ENCODE results near the gene ZFAND3.

The ZFAND3 gene

DNA sequence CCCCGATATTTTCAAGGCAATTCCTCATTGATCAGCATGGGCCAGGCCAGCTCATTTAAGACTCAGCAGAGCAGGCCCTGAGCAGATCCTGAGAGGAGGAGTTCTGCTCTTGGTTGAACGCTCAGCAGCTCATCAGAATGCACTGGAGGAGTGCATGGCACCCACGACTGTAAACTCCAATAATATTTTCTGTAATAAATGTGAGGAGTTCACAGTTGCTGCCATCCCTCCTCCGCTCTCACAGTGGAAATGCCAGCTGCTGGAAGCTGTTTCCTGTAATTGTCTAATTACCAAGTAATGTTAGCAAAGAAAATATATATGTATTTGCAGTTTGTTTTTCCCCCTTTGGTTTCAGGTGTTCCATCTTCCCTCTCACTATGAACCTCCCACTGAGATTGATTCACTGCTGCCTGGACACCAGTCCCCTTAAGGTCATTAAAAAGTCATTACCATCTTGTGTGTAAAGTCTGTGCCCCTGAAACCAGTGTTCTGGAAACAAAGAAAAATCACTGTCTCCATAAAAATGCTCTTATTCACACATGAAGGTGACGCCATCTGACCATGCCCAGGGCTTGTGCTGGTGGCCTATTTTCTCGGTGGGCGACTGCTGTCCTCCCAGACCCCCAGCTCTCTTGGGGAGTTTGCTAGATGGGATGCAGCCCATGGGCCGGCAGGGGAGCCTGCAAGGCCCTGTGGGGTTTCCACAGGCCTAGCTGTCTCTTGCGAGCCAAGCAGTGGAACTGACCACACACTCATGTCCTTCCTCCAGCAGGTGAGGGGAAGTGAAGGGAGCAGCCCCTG is 374.2 kb downstream of the ZFAND3 start:
- DNase-seq, result no peak

DNA sequence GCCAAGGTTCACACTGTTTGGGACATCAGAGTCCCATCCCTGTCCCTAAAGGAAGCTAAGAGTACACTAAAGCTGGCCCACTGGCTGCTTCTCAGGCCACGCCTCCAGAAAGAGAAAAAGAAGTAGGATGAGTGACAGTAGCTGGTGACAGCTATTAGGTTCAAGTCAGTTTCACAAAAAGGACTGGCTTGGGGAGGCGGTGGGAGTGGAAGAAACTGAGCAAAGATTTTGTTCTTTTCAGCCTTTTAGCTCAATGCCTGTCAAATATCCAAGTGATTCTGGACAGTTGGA is 374.7 kb downstream of the ZFAND3 start:
- no peak for DNase-seq

- no peak for DNase-seq
Observed at GRCh38 chr6:38194589-38194988, 375.1 kb downstream of the ZFAND3 start.

DNA sequence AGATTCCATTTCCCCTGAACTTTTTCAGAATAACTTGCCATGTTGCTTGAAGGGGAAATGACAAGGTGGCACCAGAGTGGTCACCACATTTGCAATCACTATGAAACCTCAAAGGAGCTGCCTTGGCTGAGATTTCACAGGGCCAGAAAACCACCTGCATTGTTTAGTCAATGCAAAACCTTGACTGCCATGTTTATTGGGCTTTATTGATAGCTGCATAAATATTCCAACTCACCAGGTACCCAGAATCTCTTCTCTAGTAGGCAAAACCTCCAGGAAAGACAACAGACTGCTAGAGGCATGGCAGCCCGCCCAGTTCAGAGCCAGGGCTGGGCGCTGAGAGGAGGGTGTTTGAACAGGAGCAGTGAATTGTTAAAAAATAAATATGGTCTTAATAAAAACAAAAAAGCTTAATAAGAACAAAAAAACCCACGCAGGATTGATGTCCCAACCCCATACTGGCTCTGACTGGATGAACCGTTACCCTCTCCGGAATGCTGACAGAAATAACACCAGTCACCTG is 375.6 kb downstream of the ZFAND3 start:
- no peak for DNase-seq

DNA sequence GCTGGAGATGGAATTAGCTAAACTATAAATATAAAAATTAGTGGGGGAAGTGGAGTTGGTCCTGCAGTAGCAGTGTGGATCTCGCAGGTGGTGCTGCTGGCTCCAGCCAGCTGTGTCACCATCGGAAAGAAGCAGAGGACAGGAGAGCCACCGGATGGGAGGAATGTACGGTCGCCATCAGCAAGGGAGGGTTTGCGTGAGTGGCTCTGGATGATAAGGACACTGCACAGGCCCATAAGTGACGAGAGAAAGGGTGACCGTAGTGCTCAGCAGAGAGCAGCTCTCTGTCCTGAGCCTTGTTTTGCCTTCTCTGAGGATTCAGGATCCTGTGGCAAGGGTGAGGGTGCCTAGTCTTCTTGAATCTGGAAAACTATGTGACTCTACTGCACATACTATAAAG is 378.7 kb downstream of the ZFAND3 start:
- no peak for DNase-seq
